B cell (primary cell): Measurements from ENCODE around the gene ACADL.

Source experiments
- CTCF ChIP-seq: fragments of 200-600 bp; IDR thresholded peaks from one replicate; pipeline ENCODE4 v1.8.0; 2022; ENCODE audit warnings: antibody characterized with exemption, mild to moderate bottlenecking
- EZH2 ChIP-seq: IDR thresholded peaks from 2 replicates; pipeline ENCODE4 v1.6.1; 2012; ENCODE audit warnings: borderline replicate concordance, low read depth, mild to moderate bottlenecking, moderate library complexity, low read length; ENCODE audit not compliant: insufficient read depth, poor library complexity, severe bottlenecking

DNA sequence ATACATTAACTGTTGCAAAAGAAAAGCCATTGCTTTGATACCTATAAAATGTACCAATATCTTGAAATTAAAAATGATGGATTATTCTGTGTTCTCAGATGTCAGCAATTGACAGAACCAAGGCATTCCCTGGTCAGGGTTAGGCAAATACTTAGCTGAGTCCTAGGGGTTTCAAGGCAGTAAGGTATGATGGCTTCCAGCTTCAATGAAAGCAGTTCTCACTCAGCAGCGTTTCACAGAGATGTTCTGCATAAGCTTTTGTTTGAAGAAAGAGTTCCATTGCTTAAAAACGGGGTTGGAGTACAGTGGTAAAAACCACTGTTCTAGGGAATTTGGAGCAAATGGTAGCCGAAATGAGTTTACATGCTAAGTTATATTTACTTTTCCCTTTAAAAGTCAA, 37.1 kb downstream of the ACADL start:
- no peak for TF ChIP-seq CTCF
- TF ChIP-seq EZH2, result no peak
